T-helper 1 cell treated with Interleukin-12 subunit alpha and Interleukin-12 subunit beta and Interleukin-4 antibody, amounts not matched to agents 30 μg/mL and 1 μg/mL, for 36 hours (primary cell): ENCODE data around the gene AP2M1.

Source experiments
- H3K27ac Mint-ChIP-seq: one replicate; pipeline ENCODE4 v1.8.0; 2021; ENCODE audit warnings: mild to moderate bottlenecking, mixed read lengths
- H3K27me3 Mint-ChIP-seq: one replicate; pipeline ENCODE4 v1.8.0; 2021; ENCODE audit warnings: low read depth, mixed read lengths
- H3K36me3 Mint-ChIP-seq: one replicate; pipeline ENCODE4 v1.8.0; 2021; ENCODE audit warnings: low read depth, mixed read lengths
- H3K4me1 Mint-ChIP-seq: one replicate; pipeline ENCODE4 v1.8.0; 2021; ENCODE audit warnings: low read depth, mixed read lengths
- H3K4me3 Mint-ChIP-seq: one replicate; pipeline ENCODE4 v1.8.0; 2021; ENCODE audit warnings: mild to moderate bottlenecking, moderate library complexity, mixed read lengths
- H3K9me3 Mint-ChIP-seq: one replicate; pipeline ENCODE4 v1.8.0; 2021; ENCODE audit warnings: mixed read lengths

The AP2M1 gene

DNA sequence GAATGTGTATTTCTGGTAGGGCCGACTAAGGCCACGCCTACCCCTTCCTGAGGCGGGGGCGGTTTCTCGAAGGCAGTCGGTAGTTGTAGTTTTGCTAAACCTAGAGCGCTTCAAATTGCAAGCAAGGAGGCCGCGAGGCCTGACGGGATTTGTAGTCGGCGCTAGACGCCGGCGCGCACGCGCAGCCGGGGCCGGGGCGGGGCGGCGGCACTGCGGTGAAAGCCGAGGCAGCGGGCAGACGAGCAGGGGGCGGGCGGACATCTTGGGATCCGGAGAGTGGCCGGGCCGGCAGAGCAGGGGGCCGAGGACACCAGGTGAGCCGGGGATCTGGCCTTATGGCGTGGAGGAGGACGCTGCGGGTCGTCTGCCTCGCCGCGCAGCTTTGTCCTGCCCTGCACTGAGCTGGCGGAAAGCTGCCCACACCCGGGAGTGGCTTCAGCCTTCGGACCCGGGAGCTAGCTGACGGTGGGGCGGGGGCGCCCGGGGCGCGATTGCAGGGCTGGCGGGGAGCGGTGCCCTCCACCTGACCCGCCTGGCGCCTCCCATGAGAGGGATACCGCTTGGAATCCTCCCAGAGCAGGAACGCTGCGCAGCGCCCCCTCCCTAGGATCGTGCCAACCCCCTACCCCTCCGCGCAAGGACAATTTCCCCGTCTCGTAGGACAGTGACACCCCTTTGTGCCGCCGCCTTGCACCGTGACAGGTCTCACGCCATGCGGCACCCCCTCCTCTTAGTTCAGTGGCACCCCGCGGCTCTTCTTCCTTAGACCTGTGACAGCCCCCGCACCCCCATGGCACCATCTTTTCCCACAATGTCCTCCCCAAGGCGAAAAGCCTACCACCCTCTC lies at the start of gene AP2M1:
Gene AP2M1, plus strand, starts transcription at position 210 of the 847 bp plus-strand sequence. CDS start 2,139 bp downstream, outside the sequence.
- Mint-ChIP-seq H3K4me3 (peak within 1 kb of the TSS; percentile 99), H3K4me1 (peaks cover 28% of the 10 kb centered on the region), H3K36me3 (peaks cover 19% of the 10 kb centered on the region), H3K27me3 (no peaks in the 10 kb centered on the region), H3K9me3 (no peaks in the 10 kb centered on the region), H3K27ac (peak within 1 kb of the TSS; percentile 92)

DNA sequence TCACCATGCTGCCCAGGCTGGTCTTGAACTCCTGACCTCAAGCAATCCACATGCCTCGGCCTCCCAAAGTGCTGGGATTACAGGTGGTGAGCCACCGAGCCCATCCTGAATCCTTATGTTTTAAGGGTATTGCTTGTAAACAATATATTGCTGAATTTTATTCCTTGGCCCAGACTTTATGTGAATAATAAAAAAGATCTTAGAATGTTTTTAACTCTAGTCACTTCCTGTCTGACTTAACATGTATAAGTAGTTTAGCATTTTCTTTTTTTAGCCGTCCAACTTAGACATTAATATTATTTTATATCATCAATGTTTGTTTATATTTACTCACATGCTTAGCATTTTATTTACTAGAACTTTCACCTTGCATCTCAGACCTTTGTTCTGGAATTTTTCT lies 48.6 kb upstream of the AP2M1 start:
- Mint-ChIP-seq H3K4me3 (no peak overlapping the region), H3K4me1 (no peaks in the 10 kb centered on the region), H3K36me3 (no peaks in the 10 kb centered on the region), H3K9me3 (no peaks in the 10 kb centered on the region), H3K27me3 (no peaks in the 10 kb centered on the region), H3K27ac (no peak overlapping the region)

DNA sequence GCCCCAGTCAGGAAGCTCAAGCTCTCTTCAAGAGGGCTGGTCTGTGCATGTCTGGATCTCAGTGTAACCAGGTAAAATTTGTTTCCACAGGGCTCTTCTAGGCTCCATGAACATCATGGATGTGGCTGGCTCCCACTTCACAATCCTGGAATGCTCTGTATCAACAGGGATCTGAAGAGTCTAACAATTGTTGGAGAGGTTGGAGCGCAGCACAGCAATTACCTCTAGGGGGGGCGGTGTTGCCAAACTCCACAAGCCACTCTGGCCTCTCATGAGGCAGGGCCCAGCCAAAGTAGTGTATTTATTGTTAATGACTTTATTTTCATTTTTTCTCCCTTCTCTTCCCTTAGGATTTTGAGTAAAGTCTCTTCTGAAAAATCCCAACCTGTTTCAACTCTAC lies 45.6 kb upstream of the AP2M1 start:
- H3K36me3 Mint-ChIP-seq: no peaks in the 10 kb centered on the region
- no peaks in the 10 kb centered on the region for H3K9me3 Mint-ChIP-seq
- no peak overlapping the region for H3K4me3 Mint-ChIP-seq
- H3K27ac Mint-ChIP-seq: no peak overlapping the region
- peaks cover 3% of the 10 kb centered on the region for H3K4me1 Mint-ChIP-seq
- H3K27me3 Mint-ChIP-seq: peaks cover 10% of the 10 kb centered on the region

DNA sequence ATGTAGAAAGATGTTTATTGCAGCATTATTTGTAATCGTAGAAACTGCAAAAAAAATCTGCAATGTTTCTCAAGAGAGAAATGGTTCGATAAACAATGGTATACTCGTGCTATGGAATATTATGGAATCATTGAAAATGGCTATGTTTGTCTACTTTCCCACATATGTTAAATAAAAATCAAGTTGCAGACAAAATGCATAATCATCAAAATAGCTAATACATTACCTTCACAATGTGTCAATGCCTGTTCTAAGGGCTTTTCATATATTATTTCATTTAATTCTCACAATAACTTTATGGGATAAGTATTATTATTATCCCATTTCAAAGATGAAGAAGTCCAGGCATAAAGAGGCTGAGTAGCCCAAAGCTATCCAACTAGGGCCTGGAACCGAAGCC lies 41.7 kb upstream of the AP2M1 start:
- peaks cover 10% of the 10 kb centered on the region for H3K27me3 Mint-ChIP-seq
- H3K9me3 Mint-ChIP-seq: no peaks in the 10 kb centered on the region
- H3K4me1 Mint-ChIP-seq: peaks cover 26% of the 10 kb centered on the region
- no peak overlapping the region for H3K4me3 Mint-ChIP-seq
- H3K36me3 Mint-ChIP-seq: peaks cover 8% of the 10 kb centered on the region
- H3K27ac Mint-ChIP-seq: no peak overlapping the region

DNA sequence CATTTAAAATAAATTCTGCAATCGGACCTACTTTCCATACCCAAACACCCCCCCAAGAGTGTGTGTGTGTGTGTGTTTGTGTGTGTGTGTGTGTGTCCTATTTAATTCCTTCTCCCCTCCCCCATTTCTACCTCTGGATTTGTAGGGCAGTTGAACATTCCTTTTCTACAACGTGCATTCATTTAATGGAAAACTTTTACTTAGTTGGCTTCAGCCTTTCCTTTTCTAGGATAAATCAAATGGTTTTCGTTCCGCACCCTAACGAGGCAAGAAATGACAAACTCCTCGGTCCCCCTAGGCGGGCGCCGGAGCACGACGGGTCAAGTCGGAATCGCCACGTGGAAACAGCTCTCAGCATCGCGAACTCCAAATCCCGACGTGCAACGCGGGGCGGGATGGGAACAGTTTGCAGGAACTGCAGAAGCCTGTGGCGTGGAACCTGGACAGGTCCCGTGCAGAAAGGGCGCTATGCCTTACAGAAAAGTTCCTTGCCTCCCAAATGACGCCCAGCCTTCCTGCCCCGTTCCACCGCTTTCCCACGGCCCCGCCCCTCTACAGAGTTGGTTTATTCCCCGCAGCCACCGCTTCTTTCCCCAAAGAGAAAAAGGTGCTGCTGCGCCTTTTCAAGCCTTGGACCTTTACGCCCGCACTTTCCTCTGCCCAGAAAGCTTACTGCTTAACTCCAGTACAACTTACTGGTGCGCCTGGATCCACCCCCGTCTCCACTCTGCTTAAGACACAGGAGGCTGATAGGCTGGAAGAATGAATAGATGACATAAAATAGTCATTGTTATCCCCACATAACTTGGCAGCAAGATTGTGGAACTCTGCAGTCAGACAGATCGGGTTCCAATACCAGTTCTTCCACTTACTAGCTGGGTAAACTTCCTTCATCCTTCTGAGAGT lies 40.6 kb upstream of the AP2M1 start:
- H3K4me1 Mint-ChIP-seq: peaks cover 26% of the 10 kb centered on the region
- H3K36me3 Mint-ChIP-seq: peaks cover 9% of the 10 kb centered on the region
- peak overlapping the region; percentile 92 for H3K27ac Mint-ChIP-seq
- H3K27me3 Mint-ChIP-seq: peaks cover 10% of the 10 kb centered on the region
- peak overlapping the region; percentile 93 for H3K4me3 Mint-ChIP-seq
- H3K9me3 Mint-ChIP-seq: no peaks in the 10 kb centered on the region

DNA sequence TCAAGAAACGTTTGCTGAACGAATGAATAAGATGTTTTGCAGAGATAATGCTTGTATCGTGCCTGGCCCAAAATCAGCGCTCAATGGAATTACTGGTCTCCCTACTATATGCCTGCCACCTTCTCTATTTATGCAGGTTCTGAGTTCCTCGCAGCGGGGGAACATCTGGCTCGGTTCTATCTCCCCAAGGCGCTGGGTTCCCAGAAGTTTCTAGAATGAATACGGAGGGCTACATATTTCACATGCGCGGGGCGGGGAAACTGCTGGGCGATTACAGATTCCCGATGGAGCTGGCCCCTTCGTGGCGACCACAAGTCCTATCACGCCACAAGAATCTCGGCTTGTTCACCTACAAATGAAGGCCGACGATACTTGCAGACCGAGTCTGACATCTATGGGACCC lies 39.9 kb upstream of the AP2M1 start:
- H3K36me3 Mint-ChIP-seq: peaks cover 9% of the 10 kb centered on the region
- H3K9me3 Mint-ChIP-seq: no peaks in the 10 kb centered on the region
- H3K27me3 Mint-ChIP-seq: peaks cover 10% of the 10 kb centered on the region
- H3K4me1 Mint-ChIP-seq: peaks cover 26% of the 10 kb centered on the region
- peak overlapping the region; percentile 92 for H3K27ac Mint-ChIP-seq
- H3K4me3 Mint-ChIP-seq: peak overlapping the region; percentile 93

DNA sequence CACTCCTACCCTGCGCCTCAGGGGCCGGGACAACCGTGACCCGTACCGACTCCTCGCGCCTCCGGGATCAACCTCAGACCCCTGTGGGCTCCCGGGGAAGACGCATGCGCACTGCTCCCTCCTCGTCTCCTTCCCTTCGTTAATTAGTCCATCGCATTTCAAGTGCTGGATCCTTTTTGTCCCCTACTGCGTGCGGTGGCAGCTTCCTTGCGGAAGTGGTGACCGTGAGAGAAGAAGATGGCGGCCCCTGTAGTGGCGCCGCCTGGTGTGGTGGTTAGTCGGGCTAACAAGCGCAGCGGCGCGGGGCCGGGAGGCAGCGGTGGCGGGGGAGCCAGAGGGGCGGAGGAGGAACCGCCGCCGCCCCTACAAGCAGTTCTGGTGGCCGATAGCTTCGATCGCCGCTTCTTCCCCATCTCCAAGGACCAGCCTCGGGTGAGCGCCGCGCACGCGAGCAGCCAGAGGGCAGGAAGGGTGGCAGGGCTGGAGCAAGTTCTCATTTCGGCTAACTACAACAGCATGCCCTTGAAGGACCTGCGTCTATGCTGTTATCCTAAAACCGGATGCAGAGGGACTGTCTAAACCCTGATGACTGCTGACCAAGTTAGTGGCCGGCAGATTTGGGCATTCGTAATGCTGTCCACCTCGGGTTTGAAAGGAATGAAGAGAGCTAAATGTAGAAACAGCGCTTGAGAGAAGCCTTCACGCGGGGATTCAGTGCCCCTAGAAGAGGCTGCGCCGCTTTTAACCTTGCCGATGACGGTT lies 39.3 kb upstream of the AP2M1 start, which contains the start of gene EIF2B5:
Gene EIF2B5, plus strand, starts transcription at position 210 of the 762 bp plus-strand sequence. Its CDS starts 28 bp downstream, at position 238.
- peak within 1 kb of the TSS; percentile 93 for H3K4me3 Mint-ChIP-seq
- peaks cover 13% of the 10 kb centered on the region for H3K36me3 Mint-ChIP-seq
- peaks cover 26% of the 10 kb centered on the region for H3K4me1 Mint-ChIP-seq
- peak within 1 kb of the TSS; percentile 92 for H3K27ac Mint-ChIP-seq
- peaks cover 10% of the 10 kb centered on the region for H3K27me3 Mint-ChIP-seq
- H3K9me3 Mint-ChIP-seq: no peaks in the 10 kb centered on the region

DNA sequence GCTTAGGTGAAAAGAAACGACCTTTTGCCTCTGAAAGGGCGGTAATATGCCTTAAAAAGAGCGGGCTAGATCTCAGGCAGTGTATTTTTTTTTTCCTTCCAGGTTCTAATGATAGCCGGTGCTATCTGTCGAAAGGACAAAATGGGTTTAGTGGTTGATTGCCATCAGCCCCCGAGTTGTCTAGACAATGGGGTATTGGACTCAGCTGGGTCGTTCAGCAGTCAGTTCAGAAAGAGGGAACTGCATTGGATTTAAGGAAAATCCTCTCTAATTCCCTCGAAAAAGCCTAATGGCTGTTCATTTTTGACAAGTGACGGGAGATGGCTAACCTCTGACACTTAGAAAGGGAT lies 38.8 kb upstream of the AP2M1 start:
- peaks cover 16% of the 10 kb centered on the region for H3K36me3 Mint-ChIP-seq
- H3K9me3 Mint-ChIP-seq: no peaks in the 10 kb centered on the region
- H3K4me3 Mint-ChIP-seq: peak overlapping the region; percentile 93
- H3K27ac Mint-ChIP-seq: peak overlapping the region; percentile 92
- H3K4me1 Mint-ChIP-seq: peaks cover 26% of the 10 kb centered on the region
- peaks cover 10% of the 10 kb centered on the region for H3K27me3 Mint-ChIP-seq

DNA sequence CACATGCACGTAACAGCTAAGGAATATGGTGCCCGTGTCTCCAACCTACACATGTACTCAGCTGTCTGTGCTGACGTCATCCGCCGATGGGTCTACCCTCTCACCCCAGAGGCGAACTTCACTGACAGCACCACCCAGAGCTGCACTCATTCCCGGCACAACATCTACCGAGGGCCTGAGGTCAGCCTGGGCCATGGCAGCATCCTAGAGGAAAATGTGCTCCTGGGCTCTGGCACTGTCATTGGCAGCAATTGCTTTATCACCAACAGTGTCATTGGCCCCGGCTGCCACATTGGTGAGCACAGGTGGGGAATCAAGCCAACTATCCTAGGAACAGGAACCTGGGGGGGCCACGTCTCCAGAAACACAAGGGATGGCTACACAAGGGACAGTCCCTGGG lies 34.2 kb upstream of the AP2M1 start:
- peaks cover 35% of the 10 kb centered on the region for H3K36me3 Mint-ChIP-seq
- H3K4me3 Mint-ChIP-seq: no peak overlapping the region
- no peak overlapping the region for H3K27ac Mint-ChIP-seq
- no peaks in the 10 kb centered on the region for H3K27me3 Mint-ChIP-seq
- H3K9me3 Mint-ChIP-seq: no peaks in the 10 kb centered on the region
- H3K4me1 Mint-ChIP-seq: peaks cover 22% of the 10 kb centered on the region

DNA sequence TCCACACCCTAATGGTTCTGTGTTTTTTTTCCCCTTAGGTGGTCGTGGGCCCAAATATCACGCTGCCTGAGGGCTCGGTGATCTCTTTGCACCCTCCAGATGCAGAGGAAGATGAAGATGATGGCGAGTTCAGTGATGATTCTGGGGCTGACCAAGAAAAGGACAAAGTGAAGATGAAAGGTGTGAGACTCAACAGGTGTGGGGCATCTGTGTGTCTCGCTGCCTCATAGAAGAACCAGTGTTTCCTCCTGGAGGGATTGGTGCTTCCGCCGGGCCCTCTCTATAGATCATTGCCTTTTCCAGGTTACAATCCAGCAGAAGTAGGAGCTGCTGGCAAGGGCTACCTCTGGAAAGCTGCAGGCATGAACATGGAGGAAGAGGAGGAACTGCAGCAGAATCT lies 32.5 kb upstream of the AP2M1 start:
- H3K27ac Mint-ChIP-seq: no peak overlapping the region
- H3K4me1 Mint-ChIP-seq: peaks cover 8% of the 10 kb centered on the region
- no peak overlapping the region for H3K4me3 Mint-ChIP-seq
- H3K27me3 Mint-ChIP-seq: no peaks in the 10 kb centered on the region
- no peaks in the 10 kb centered on the region for H3K9me3 Mint-ChIP-seq
- H3K36me3 Mint-ChIP-seq: peaks cover 36% of the 10 kb centered on the region

DNA sequence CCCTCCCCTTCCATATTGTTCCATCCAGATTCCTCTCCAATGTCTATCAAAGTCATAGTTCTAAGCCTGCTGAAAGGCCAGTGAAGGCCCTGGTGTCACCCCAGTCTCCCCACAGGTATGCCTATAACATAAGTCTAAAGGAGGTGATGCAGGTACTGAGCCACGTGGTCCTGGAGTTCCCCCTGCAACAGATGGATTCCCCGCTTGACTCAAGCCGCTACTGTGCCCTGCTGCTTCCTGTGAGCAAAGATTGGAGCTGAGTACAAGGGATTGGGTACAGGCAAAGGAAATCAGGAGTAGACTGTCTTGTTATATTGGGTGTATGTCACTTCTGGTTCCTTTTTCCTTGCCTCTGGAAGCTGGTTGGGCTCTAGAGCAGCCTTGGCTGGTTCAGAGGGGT lies 31.3 kb upstream of the AP2M1 start:
- Mint-ChIP-seq H3K36me3 (peaks cover 29% of the 10 kb centered on the region), H3K9me3 (no peaks in the 10 kb centered on the region), H3K4me3 (no peak overlapping the region), H3K4me1 (peaks cover 3% of the 10 kb centered on the region), H3K27me3 (no peaks in the 10 kb centered on the region), H3K27ac (no peak overlapping the region)

DNA sequence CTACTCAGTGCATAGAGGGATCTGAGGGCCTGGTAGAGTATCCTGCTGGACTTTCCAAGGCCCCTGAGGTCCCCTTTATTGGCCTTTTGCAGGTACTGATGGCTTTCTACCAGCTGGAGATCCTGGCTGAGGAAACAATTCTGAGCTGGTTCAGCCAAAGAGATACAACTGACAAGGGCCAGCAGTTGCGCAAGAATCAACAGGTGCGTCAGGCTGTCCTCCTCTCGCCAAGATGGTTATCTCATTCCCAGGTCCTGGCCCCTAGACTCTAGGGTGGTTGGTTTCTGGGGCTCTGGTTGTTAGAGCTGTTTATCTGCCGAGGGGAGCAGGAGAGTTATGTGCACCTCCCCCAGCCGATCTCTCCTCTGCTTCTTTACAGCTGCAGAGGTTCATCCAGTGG lies 30.1 kb upstream of the AP2M1 start:
- Mint-ChIP-seq H3K4me1 (peaks cover 3% of the 10 kb centered on the region), H3K9me3 (no peaks in the 10 kb centered on the region), H3K27ac (no peak overlapping the region), H3K4me3 (no peak overlapping the region), H3K27me3 (no peaks in the 10 kb centered on the region), H3K36me3 (peaks cover 29% of the 10 kb centered on the region)

DNA sequence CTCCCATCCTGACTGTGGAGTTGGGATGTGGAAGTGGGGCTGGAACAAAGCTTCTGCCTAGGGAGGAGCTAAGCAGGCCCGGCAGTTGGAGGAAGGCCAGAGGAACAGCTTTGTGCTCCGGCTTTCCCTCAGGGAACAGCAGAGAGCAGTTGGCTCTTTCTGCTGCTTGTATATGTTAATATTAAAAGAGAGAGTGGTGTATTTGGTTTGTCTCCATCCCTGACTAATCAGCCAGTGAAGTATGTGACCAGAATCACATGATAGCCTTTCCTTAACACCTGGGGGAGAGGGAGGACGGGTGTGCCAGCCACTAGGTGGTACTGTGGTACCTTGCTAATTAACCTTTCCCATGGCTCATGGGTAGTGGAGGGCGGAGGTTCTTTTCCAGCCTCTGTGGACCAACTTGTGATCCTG lies 29.5 kb upstream of the AP2M1 start:
- H3K27me3 Mint-ChIP-seq: no peaks in the 10 kb centered on the region
- H3K9me3 Mint-ChIP-seq: no peaks in the 10 kb centered on the region
- H3K4me1 Mint-ChIP-seq: peaks cover 3% of the 10 kb centered on the region
- no peak overlapping the region for H3K27ac Mint-ChIP-seq
- peaks cover 27% of the 10 kb centered on the region for H3K36me3 Mint-ChIP-seq
- no peak overlapping the region for H3K4me3 Mint-ChIP-seq

DNA sequence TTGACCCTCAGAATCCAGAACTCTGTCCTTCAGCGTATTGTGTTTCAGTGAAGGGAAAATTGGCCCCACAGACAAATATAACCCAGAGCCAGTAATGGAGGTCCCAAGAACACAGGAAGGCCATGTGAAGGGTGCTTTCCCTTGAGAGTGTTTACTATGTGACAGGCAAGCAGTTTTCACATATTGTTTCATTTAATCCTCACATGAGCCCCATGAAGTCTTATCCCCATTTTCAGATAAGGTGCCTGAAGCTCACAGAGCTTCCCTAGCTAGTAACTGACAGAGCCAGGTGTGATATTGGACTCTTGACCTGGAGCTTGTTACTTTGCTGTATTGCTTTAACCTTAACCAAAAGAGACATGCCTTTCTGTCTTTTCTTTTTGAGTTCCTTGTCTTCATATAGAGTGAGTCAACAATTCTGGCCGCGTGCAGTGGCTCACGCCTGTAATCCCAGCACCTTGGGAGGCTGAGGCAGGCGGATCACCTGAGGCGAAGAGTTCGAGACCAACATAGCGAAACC lies 28.8 kb upstream of the AP2M1 start:
- H3K27me3 Mint-ChIP-seq: no peaks in the 10 kb centered on the region
- no peaks in the 10 kb centered on the region for H3K9me3 Mint-ChIP-seq
- H3K36me3 Mint-ChIP-seq: peaks cover 22% of the 10 kb centered on the region
- H3K4me1 Mint-ChIP-seq: peaks cover 3% of the 10 kb centered on the region
- no peak overlapping the region for H3K27ac Mint-ChIP-seq
- no peak overlapping the region for H3K4me3 Mint-ChIP-seq
